Fibroblast of lung (primary cell): ENCODE measurements around the gene KCNT2.

Experiments
- CTCF ChIP-seq, 2 donors: IDR thresholded peaks in 1 of 2; conservative IDR thresholded peaks in 1 of 2; 1 replicate in 1 of 2; 2 replicates in 1 of 2; pipeline ENCODE4 v1.5.1; 2011 to 2012; ENCODE audit warnings: low read length in 2 of 2, control low read depth in 1 of 2, inconsistent platforms in 1 of 2, low read depth in 1 of 2, mild to moderate bottlenecking in 1 of 2
- EZH2 ChIP-seq: IDR thresholded peaks from 2 replicates; pipeline ENCODE4 v1.5.1; 2012; ENCODE audit warnings: low read length, control low read depth, mild to moderate bottlenecking; ENCODE audit errors: missing control alignments

DNA sequence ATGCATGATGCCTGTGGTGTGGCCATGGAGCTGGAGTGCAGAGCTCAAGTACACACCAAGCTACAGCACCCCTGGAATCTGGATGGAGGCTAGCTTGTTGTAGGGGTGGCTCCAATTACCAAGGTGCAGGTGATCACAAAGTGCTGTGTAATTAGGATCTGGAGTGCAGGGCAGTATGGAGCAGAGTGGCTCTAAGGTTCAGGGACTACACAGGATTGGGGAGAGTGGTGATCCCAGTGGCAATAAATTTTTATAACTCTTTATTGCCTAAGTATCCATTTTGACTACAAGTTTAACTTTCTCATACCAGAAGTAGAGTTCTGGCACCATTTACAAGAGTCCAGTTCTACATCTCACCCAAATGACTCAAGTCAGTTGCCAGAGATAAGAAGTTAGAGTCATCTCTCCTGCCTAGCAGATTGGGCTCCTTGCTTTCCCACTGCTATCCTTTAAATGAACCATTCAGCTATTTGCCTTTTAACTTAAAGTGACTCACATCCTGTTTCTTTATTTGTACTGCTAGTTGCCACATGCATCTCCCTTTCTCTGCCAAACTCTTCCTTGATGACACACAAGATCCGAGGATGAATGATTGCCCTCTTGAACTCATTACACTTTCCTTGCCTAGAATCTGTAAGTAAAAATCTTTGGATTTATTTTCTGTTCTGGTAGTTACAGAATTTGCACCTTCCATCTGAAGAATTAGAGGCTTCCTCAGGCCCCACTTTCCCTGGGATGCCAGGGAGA is 427.2 kb downstream of the KCNT2 start:
- TF ChIP-seq CTCF (conservative IDR thresholded peaks at IDR 0.05 in 1 of 2, IDR thresholded peaks at IDR 0.05 in 1 of 2; ENCODE audit: low read depth in 1 of 2, low read length in 2 of 2): no peak
- TF ChIP-seq EZH2: no peak
